ENCODE measurements around the gene PARVB. TPM values are rescaled to one million over a fixed set of nuclear protein-coding genes. Genes with fewer than 3 reads are reported as not detected.

The PARVB gene
- total and polyA plus RNA-seq, 2 donors (not counting 3 experiments of a cell fraction or from before 2014, with no cell fraction given), result 155 to 162 TPM

DNA sequence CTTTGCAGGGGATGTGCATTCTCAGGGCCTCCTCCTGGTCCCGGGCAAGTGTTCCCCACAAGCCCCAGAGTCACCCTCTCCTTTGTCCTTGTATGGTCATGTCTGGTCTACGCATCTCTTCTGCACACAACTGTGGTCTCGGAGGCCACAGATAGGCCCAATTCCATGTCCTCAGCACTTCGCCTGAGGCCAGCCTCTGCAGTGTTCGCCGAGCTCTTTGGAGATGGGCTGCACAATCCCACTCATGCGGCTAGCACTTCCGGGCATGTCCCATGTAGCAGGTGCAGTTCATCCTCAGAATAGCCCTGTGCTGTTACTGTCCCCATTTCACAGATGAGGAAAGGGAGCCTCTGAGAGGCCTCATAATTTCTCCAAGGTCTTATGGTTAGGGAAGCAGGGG, 164.2 kb downstream of the PARVB start:
- no peak overlapping the region for H2AFZ ChIP-seq (ENCODE audit: low read depth, low read length)
- H3K79me2 ChIP-seq (ENCODE audit: control insufficient read depth, insufficient read depth, low read length), result no peaks in the 10 kb centered on the region
- CTCF ChIA-PET, result no interaction called here
- BruUV-seq (replicated peaks), result no TSS peak
- H4K20me1 ChIP-seq (replicated peaks; ENCODE audit: control insufficient read depth, extremely low read depth, insufficient read depth, low read length), result no peaks in the 10 kb centered on the region
- intact Hi-C loops (cut with micrococcal nuclease), result no loop called here
- H3K9ac ChIP-seq (replicated peaks; ENCODE audit: extremely low read depth, insufficient read depth, low read length), result no peak overlapping the region
- TF ChIP-seq MYC (IDR thresholded peaks at IDR 0.05; ENCODE audit: low read depth, low read length), result no peak
- no peak for FAIRE-seq
- no peaks in the 10 kb centered on the region for H3K27me3 ChIP-seq (ENCODE audit: control insufficient read depth in 2 of 2, insufficient read depth in 2 of 2, low read length in 2 of 2)
- no peak overlapping the region for H3K4me3 ChIP-seq (replicated peaks in 1 of 3; ENCODE audit: insufficient read depth in 1 of 3, low read depth in 1 of 3, low read length in 3 of 3)
- H3K4me2 ChIP-seq (ENCODE audit: insufficient read depth, low read length), result no peak overlapping the region
- POLR2A ChIA-PET, result no interaction called here
- dilution Hi-C loops (cut with MboI; ENCODE audit: extremely low pct_ligation_motif_present, low sequenced_read_pairs), result no loop called here
- H3K4me1 ChIP-seq (ENCODE audit: control insufficient read depth, extremely low read depth, insufficient read depth, low read length), result no peaks in the 10 kb centered on the region
- H3K9me3 ChIP-seq (replicated peaks; ENCODE audit: control insufficient read depth, insufficient read depth, low read length), result no peaks in the 10 kb centered on the region
- no peaks in the 10 kb centered on the region for H3K9me1 ChIP-seq (replicated peaks; ENCODE audit: control insufficient read depth, extremely low read depth, insufficient read depth, low read length)
- H3K27ac ChIP-seq (ENCODE audit: insufficient read depth, low read depth, low read length), result no peak overlapping the region
- no peak for DNase-seq (ENCODE audit: low read depth, low spot score)
- no peaks in the 10 kb centered on the region for H3K36me3 ChIP-seq (ENCODE audit: control insufficient read depth in 2 of 2, extremely low read depth in 1 of 2, insufficient read depth in 2 of 2, low read length in 2 of 2)

DNA sequence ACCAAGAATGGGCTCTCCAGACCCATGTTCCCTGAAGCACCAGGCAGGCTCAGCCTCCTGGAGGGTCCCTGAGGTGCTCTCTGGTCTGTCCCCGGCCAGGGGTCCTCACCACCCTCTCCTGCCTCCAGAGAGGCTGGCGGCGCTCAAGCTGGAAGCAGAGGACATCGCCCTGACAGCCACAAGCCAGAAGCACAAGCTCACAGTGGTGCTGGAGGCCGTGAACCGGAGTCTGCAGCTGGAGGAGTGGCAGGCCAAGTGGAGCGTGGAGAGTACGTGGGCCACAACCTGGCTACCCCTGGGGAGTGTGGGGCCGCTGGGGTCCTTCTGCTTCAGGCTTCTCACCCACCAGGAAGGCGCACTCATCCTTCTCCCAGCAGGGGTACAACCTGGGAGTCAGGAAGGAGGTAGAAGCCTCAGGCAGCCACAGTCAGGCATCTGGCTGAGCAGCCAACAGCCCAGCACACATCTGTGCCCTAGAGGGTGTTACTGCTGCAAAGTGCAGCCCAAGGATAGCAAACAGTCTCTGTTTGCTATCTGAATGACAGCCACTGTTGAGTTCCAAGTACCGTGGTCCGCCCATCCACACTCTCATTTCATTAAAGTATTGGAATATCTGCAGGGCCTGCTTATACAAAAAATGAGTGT, 165.0 kb downstream of the PARVB start:
- dilution Hi-C loops (cut with MboI; ENCODE audit: extremely low pct_ligation_motif_present, low sequenced_read_pairs), result no loop called here
- H3K27me3 ChIP-seq (ENCODE audit: control insufficient read depth in 2 of 2, insufficient read depth in 2 of 2, low read length in 2 of 2), result no peaks in the 10 kb centered on the region
- POLR2A ChIA-PET, result no interaction called here

More for the DNA sequence above, 165.0 kb downstream of the PARVB start:
- H3K4me2 ChIP-seq (ENCODE audit: insufficient read depth, low read length), result no peak overlapping the region
- no peak overlapping the region for H3K9ac ChIP-seq (replicated peaks; ENCODE audit: extremely low read depth, insufficient read depth, low read length)
- CTCF ChIA-PET, result no interaction called here
- H3K4me3 ChIP-seq (replicated peaks in 1 of 3; ENCODE audit: insufficient read depth in 1 of 3, low read depth in 1 of 3, low read length in 3 of 3), result no peak overlapping the region
- no peaks in the 10 kb centered on the region for H4K20me1 ChIP-seq (replicated peaks; ENCODE audit: control insufficient read depth, extremely low read depth, insufficient read depth, low read length)
- H3K9me1 ChIP-seq (replicated peaks; ENCODE audit: control insufficient read depth, extremely low read depth, insufficient read depth, low read length), result no peaks in the 10 kb centered on the region
- intact Hi-C loops (cut with micrococcal nuclease), result no loop called here
- no peaks in the 10 kb centered on the region for H3K36me3 ChIP-seq (ENCODE audit: control insufficient read depth in 2 of 2, extremely low read depth in 1 of 2, insufficient read depth in 2 of 2, low read length in 2 of 2)
- DNase-seq (ENCODE audit: low read depth, low spot score) (no peak), FAIRE-seq (no peak)
- no TSS peak for BruUV-seq (replicated peaks)
- no peak overlapping the region for H3K27ac ChIP-seq (ENCODE audit: insufficient read depth, low read depth, low read length)
- H3K79me2 ChIP-seq (ENCODE audit: control insufficient read depth, insufficient read depth, low read length), result no peaks in the 10 kb centered on the region
- TF ChIP-seq MYC (IDR thresholded peaks at IDR 0.05; ENCODE audit: low read depth, low read length), result no peak
- no peaks in the 10 kb centered on the region for H3K9me3 ChIP-seq (replicated peaks; ENCODE audit: control insufficient read depth, insufficient read depth, low read length)
- H3K4me1 ChIP-seq (ENCODE audit: control insufficient read depth, extremely low read depth, insufficient read depth, low read length), result no peaks in the 10 kb centered on the region
- H2AFZ ChIP-seq (ENCODE audit: low read depth, low read length), result no peak overlapping the region

Data from endothelial cell of umbilical vein (primary cell).